H4 (cell line): ENCODE data around the gene NOTCH3. TPM values are rescaled to one million over a fixed set of nuclear protein-coding genes. Genes with fewer than 3 reads are reported as not detected.

Experiments used
- DNase-seq: peaks from one replicate; pipeline ENCODE4 v3.0.0-alpha.2; 2015; ENCODE audit warnings: low spot score
- total RNA-seq: library from RNA; depleted of rRNA; stranded (reverse); fragments of >200 nt; shearing (Covaris generic); gene quantifications from 2 replicates; pipeline ENCODE4 v1.2.3, GENCODE V29; 2014; rRNA removed

The NOTCH3 gene
- total RNA-seq, 1 experiment from 2014 or later, result 1.1 TPM

GRCh38 chr19:15123031-15123890 lies 77.5 kb downstream of the NOTCH3 start:
- DNase-seq, result no peak

GRCh38 chr19:15122331-15123030 lies 78.3 kb downstream of the NOTCH3 start:
- DNase-seq, result no peak

GRCh38 chr19:15120135-15121026 lies 80.4 kb downstream of the NOTCH3 start:
- DNase-seq, result no peak

- DNase-seq, result no peak
Measured at GRCh38 chr19:15118789-15119494, 81.9 kb downstream of the NOTCH3 start.

- DNase-seq, result no peak
Measured at GRCh38 chr19:15118248-15118647, 82.5 kb downstream of the NOTCH3 start.

GRCh38 chr19:15116856-15117255 lies 83.9 kb downstream of the NOTCH3 start:
- no peak for DNase-seq

- no peak for DNase-seq
Measured at GRCh38 chr19:15115762-15116615, 84.8 kb downstream of the NOTCH3 start.

GRCh38 chr19:15115080-15115479 lies 85.7 kb downstream of the NOTCH3 start:
- DNase-seq, result no peak

GRCh38 chr19:15114153-15114540 lies 86.6 kb downstream of the NOTCH3 start:
- DNase-seq, result no peak

- no peak for DNase-seq
Measured at GRCh38 chr19:15113245-15114152, 87.3 kb downstream of the NOTCH3 start.

GRCh38 chr19:15112385-15112784 lies 88.4 kb downstream of the NOTCH3 start:
- no peak for DNase-seq

GRCh38 chr19:15111758-15112157 lies 89.0 kb downstream of the NOTCH3 start:
- no peak for DNase-seq

- no peak for DNase-seq
Measured at GRCh38 chr19:15110418-15110815, 90.4 kb downstream of the NOTCH3 start.

- no peak for DNase-seq
Measured at GRCh38 chr19:15109768-15110417, 90.9 kb downstream of the NOTCH3 start.

Other genes starting within 250 kb of the NOTCH3 start
- gene SLC1A6, start 221.1 kb downstream of the NOTCH3 start, total RNA-seq, result 0.06 TPM in 1 of 2 replicates, not detected in the other
- gene CASP14, start 151.5 kb downstream of the NOTCH3 start, total RNA-seq, result not detected in 2 replicates
- not detected in 2 replicates for gene OR1I1, start 118.8 kb downstream of the NOTCH3 start, total RNA-seq
- gene SYDE1, start 93.6 kb downstream of the NOTCH3 start, total RNA-seq, result 11.7 and 15.1 TPM in 2 replicates
- gene EPHX3, start 31.5 kb upstream of the NOTCH3 start, total RNA-seq, result 0.43 TPM in 1 of 2 replicates, not detected in the other
- 6.4 and 11.0 TPM in 2 replicates for gene BRD4, start 131.5 kb upstream of the NOTCH3 start, total RNA-seq
- 14.4 and 18.4 TPM in 2 replicates for gene AKAP8, start 178.8 kb upstream of the NOTCH3 start, total RNA-seq
- 37.5 and 48.6 TPM in 2 replicates for gene AKAP8L, start 218.0 kb upstream of the NOTCH3 start, total RNA-seq
- gene WIZ, start 249.0 kb upstream of the NOTCH3 start, total RNA-seq, result 7.2 and 7.4 TPM in 2 replicates